Measurements from ENCODE around the gene MUC6.

DNA sequence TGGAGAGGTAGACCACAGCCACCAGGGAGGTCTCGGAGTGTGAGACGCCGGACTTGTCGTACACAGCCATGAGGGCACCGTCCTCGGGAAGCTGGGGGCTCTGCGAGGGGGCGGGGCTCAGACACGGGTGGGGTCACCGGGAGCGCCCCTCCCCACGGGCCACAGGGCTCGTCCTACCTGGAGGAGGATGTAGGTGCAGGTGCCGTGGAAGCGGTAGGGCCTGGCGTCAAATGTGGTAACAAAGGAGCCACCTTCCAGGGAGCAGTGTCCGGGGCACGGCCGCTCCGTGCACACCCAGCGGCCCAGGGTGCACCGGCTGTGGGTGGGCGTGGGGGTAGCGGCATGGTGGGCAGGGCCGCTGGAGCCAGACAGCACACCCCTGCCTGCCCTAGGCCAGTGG is 7.5 kb downstream of the MUC6 start:
- TF ChIP-seq TCF12 (IDR thresholded peaks at IDR 0.05; ENCODE audit: low read depth): no peak
- no peak for TF ChIP-seq ZBTB7A (IDR thresholded peaks at IDR 0.05; ENCODE audit: low read depth)
- TF ChIP-seq YY1 (IDR thresholded peaks at IDR 0.05; ENCODE audit: low read depth): no peak
- TF ChIP-seq RAD21 (IDR thresholded peaks at IDR 0.05; ENCODE audit: low read depth): no peak
- TF ChIP-seq NFIC (IDR thresholded peaks at IDR 0.05): no peak
- no peak for TF ChIP-seq TEAD4 (IDR thresholded peaks at IDR 0.05)

Measured in Ishikawa (cell line).